HG03280 (cell line): ENCODE results near the gene NFIA.

Source experiments
- ATAC-seq: cut with Tn5 transposase; IDR thresholded peaks from one replicate; pipeline ENCODE4 v1.9.1; 2021; ENCODE audit warnings: mild to moderate bottlenecking, moderate library complexity; ENCODE audit not compliant: unreplicated experiment

The NFIA gene

DNA sequence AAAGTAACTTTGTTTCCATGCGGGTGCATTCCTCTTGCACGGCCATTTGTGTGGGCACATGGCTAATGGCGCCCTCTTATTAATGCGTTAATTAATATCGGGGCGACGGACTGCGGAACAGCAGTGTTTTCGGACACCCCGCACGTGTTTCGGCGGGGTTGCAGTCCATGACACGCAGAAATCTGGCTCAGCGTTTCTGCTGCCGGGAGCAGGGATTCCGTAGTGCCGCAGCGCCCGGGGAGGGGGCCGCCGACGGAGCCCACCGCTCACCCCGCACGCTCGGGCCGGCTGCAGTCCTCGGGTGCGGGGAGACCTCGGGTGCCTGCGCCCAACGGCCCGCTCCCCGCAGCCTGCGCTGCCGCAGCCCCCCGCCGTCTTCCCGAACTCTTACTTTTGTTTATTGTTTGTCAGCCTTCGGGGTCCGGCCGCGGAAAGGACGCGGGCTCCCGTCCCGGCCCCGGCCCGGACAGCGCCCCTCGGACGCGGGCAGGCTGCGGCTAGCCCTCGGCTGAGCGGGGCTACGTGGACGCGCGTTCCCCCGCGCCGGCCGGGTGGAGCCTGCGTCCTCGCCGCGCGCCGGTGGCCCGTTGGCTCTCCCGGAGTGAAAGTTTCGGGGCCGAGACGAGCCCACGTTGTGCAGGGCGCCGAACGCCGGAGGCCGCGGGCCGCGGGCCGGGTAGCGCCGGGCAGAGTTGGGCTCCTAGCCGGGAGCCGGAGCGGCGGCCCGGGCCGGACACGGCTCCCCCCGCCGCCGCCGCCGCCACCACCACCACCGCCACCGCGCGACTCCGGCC is 849 bp downstream of the NFIA start:
- no peak for ATAC-seq

DNA sequence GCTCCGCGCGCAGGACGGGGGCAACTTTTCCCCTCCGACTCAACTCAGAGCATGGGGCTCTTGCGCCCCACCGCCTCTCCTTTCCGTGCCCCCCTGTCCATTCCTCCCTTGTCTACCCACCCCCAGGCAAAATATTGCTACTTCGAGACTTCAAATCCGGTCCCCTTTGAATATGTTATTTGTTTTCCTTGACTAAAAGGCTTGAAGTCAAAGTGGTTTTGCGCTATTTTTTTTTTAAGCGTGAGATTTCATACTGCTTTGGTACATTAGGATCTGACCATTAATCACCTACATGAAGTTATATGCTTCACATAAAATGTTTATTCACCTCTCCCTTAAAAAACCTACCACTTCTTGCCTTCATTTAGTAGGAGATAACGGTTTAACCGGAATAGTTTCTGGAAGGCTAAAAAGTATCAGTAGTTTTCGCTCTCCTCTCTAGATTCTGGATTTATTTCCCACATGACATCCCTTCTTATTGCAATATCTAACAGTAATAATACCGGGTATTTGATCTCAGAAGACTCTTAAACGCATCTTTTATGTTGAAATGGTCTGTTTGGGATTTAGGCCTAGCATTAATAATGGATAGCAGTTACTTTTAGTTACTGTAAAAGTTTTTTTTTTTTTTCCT is 1.6 kb downstream of the NFIA start:
- no peak for ATAC-seq

DNA sequence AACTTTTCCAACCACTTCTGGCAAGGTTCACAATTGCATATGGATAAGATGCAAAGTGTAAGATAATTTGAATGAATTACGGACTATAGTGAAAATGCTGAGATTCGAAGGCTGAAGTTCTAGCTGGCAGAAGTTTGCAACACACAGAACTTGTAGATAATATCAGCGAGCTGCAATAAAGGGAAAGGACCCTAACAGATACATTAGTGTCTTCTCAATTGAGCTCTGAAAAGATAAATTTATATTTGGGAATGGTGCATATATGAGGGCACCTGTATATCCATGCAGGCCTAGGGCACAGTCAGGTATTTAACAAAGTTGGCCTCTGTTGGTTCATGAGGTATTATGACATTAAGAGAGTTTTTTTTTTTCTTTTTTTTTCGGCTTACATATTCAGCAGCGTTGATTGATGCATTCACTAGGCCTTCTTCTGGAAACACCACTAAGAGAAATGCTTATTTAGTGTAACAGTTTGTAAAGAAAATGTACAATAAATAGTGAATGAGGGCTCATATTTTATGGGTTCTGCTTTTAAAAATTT is 2.2 kb downstream of the NFIA start:
- no peak for ATAC-seq

DNA sequence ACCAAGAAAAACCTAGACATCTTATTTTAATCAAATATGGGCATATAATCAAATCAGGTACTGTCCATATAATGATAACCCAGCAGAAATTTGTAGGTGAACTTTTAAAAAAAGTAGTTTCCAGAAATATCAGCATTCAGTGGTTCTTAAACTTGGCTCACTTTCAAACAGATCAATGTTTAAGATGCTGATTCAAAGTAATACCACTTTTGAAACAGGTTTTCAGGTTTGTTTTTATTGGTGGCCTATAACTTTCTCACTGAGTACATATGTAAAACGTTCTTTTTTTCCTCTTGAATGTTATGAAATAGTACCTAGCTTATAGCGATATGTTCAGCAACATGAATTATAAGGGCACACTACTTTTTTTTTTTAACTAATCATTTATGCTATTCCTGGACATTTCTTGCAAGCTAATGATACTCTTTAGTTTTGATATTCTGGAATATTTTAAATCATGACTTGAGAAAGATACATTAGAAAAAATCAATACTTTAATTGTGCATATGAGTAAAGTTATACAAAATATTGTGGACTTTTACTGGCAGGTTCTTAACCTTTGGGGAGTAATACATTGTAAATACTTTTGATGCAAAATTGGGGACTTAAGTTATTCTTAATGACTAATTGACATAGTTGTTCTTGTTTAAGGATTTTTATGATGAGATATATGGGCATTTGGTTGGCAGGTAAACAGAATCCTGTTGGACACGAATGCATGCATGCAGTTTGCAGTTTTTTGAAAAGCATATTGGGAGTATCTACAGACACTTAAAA is 3.0 kb downstream of the NFIA start:
- ATAC-seq, result no peak

DNA sequence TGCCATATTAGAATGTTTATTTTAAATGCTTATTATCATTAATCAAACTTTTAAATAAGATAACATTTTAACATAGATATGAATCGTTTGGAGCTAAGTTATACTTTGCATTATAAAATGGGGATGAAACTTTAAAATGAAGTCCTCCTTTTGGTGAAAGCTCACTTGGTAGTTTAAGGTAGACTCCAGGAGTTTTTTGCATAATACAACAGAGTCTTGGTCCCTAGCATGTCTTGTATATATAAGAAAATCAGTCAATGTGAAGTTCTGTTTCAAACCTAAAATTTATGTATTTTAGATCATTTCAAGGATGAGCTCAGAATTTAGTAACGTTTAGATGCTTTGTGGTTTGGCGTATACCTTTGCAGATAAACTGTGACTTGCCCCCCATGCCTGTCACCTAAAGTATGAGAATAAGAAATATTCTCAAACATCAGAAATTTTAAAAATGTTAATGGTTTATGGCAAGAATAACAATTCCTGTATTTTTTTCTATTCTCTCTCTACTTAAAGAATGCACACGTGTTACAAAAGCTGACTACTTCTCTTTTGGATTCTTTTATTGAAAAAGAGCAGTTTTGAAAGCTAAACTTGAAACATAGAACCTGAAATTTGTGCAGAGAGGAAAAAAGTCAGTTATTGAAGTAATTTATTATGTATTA is 3.8 kb downstream of the NFIA start:
- ATAC-seq, result no peak

DNA sequence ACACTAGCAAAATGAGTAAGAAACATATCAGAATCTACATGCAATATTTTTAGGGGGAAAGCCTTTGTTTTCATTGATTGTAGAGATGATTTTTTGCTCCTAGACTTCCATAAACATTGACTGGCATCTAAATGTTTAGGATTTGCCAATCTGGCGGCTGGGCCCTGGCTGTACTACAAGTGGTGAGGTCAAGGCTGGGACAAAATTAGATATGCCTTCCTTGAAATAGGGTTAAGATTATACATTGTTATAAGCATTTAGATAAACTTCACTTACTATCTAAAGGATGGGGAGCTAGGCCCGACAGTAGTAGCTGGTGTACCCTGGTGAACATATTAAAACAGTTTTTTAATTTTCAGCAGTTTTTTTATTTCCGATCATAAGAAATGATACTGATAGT is 5.2 kb downstream of the NFIA start:
- ATAC-seq, result no peak

DNA sequence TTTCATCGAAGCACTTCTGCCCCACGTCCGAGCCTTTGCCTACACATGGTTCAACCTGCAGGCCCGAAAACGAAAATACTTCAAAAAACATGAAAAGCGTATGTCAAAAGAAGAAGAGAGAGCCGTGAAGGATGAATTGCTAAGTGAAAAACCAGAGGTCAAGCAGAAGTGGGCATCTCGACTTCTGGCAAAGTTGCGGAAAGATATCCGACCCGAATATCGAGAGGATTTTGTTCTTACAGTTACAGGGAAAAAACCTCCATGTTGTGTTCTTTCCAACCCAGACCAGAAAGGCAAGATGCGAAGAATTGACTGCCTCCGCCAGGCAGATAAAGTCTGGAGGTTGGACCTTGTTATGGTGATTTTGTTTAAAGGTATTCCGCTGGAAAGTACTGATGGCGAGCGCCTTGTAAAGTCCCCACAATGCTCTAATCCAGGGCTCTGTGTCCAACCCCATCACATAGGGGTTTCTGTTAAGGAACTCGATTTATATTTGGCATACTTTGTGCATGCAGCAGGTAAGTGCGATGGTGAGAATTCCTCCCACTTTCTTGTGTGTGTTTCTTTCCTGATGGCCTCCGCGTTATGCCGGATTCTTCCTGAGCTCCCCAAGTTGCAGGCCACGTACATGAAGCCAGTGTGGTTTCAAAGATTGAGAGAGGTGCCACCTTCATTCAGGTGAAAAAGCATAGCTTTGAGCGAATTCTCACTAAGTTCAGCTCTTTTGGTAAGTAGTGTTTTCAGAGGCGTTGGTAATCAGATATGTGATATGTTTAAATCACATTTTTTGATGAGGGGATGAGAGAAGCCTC is 6.0 kb downstream of the NFIA start:
- no peak for ATAC-seq

DNA sequence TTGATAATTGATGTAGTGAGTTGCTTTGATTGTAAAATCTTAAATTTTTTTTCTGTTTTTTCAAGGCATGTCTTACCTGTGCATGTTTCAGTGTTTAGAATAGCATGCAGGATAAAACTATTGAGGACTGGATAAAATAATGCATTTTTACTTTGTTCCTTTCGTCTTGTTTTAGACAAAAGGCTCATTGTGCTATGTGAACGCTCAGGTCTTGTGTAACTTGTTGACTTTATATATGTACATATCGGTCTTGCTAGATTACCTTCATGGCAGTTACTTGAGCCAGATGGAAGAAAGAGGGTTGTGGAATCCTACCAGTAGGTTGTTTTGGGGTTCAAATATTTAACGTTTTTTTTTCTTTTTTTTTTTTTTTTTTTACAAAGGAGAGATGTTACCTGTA is 7.0 kb downstream of the NFIA start:
- ATAC-seq, result no peak

DNA sequence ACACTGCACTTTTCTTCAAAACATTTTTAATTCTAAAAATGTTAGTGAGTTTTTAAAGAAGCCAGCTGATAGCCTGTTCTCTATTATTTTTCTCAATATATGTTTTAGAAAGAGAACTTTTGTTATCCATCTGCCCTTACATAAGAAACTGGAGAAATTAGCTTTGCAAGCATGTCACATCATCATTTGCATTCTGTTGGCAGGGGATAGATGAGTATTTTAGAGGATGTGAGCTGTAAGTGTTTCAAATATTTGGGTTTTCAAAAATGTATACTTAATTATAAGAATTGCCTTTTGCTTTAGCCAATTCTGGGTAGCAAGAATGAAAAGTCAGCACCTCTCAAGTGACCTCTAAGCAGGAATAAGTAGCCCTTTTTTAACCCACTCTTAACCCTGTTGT is 7.4 kb downstream of the NFIA start:
- ATAC-seq, result no peak

DNA sequence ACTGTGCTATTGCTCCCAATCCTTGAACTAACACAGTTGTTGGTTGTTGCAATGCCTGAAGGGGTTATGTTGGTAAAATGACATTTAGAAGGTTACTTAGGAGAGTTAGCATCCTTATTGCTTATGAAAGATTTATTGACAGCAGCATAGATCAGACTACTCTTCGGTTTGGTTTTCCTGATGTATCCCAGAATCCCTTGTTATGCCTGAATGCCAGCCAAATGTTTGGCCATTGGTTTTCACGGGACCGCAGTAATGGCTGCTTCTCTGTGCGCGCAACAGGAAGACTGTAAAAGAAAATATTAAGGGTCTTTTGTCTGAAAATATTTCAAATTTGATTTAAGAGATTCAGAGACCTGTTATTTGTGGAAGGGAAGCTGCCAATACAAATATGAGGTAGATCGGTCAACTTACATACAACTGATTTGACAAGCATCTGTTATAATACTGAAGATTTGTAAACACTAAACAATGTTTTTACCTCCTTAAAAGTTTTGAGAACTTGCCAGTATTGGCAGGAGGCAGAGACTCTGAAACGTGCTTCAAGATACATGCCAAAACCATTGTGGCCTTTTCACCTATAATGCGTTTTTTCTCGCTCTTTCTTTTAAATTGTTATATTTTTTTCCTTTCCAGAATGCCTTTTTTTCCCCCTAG is 8.3 kb downstream of the NFIA start:
- no peak for ATAC-seq

DNA sequence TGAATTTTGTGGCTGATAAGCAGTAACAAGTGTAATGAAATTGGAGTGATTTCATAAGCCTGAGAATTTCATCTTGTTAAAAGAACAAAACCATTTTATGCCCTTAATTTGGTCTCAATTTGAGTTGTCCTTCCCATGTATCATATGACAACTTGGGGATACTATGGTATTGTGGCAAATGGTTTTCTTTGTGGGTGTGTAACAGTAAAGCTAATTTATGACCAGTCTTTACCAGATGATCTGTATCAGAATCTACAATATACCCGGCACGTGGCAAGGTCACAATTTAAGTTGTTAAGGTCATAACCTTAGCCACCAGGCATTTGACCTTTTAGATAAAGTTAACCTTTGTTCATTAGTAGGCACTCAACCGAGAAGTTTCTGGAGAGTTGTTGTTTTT is 9.1 kb downstream of the NFIA start:
- no peak for ATAC-seq

DNA sequence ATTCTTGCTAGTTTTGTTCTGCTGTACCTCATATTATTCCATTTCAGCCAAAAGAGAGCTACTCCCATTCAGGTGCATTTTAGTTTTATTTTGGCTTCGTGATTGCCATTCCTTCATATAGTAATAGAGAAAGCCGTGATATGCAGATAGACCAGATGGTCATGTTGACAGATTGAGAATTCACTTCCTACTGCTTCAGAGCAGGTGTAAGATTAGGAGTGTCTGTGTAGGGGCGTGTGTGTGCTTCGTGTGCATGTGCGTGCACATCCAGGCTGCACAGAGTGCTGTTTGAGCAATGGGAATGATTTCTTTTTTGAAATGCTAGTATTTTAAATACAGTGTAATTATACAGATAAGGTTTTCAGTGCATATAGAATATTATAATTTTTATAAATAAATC is 10.3 kb downstream of the NFIA start:
- ATAC-seq, result no peak

DNA sequence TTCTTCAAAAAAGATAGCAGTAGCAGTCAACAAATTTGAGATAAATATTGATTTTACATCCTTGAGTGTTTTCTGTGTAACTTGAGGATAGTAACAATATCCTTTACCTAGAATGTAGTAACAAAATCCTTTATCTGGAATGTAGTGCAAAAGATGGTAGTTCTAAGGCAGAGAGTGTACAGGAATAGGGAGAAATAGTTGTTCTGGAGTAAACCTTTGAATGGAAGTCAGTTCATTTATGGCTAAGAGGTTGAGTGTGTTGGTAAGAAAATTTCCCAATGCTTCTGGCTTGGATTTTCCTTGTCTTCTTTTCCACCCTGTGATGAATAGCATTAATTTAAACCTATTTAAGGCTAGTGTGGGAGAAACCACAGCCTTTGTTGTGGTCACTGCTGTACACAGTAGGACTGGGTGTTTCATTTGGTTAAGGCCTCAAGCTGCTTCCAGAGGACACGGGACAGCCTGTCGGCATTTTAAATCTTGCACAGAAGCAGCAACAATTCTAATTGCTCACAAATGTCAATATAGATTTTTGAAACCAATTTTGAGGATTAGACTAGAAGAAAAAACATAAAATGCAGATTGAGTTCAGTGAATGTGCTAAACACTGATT is 11.3 kb downstream of the NFIA start:
- no peak for ATAC-seq

DNA sequence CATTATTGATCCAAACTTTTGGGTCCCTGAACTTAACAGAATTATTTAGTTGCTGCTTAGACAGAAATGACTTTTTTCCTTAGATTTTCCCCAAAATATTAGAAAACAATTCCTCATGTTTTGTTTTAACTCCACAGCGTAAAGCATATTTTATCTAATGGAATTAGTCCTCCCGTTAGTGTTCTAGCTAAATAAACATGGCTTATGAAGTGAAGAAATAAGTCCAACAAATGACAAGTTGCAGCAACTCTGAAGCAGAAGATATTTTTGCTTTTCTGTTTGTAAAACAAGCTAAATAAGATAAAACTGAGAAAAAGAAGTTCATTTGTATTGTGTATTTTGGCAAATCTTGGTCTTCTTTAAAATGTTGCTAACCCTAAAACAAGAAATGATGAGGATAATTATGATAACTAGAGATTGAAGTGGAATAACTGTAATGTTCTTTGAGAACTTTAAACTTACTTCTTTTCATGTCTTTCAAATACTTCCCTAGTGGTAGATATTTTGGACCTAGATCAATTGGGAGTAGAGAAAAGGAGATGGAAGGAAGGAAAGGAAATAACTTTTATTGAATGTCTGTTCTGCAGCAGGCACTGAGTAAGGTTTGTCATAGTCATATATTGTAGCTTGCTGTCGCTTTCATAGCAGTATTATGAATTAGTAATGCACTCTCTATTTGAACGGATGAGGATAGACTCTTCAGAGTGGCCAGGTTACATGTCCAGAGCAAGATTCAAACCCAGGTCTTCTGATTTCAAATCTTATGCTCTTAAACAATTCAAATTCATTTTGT is 12.5 kb downstream of the NFIA start:
- ATAC-seq, result no peak

DNA sequence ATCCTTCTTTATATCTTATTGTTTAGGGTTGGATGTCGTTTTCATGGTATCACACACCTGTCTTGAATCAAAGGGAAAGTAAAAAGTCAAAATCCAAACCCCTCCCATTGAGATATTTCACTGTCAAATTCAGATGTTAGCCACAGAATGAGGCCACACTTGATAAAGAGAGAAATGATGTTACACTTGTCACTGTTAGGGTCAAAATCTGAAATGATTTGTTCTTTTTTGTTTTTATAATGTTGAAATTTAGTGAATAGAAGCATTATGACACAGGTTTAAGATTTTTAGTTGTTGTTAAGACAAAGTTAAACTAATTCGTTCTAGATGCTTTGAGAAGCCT is 13.1 kb downstream of the NFIA start:
- ATAC-seq, result no peak

DNA sequence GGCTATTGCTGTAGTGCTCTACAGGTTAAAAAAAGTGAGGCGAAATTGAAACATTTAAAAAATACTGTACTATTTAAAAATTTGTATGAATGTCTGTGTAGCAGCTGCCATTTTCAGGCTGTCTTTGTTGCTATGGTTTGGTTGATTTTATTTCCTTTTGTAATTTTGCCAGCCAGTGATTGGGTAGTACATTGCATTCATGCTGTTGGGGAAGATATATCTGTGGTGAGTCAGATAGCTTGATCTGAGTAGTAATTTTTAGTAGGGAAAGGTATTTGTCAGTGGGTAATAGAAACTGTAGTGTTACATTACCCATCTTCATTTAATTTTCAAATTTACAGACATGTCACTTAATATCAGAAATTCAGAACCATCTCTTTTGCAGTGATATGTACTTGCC is 15.0 kb downstream of the NFIA start:
- no peak for ATAC-seq

DNA sequence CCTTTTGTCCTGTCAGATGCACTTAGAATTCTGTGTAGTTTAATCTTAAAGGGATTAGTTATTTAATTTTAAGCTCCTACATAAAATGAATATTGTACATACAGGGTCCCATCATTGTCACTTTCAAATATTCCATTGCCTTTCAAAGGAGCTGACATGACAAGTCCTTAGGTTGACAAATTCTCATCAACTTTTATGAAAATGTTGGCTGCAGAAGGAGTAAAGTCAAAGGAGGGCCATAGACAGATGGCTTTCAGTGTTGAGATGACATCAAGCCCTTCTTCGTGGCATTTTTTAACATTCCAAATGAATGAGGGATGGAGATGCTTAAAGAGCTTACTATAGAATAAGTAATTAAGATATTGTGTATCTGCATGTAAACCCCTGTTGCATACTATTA is 15.4 kb downstream of the NFIA start:
- ATAC-seq, result no peak

DNA sequence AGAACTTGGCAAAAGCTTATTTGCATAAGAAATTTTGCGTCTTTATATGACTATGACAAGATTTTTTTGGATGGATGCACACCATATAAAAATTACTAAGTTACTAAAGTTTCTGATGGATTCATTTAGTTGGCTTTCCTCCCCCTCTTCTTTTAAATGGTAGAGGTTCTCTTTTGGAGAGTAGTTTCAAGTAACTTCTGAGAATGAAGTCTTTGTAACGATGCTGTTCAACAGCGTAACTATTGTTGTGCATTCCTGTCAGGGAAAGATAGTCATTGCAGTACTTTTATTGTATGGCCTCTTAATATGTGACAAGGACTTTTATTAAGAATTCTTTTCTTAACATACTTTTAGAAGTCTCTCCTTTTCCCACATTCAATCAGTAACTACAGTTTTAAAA is 16.0 kb downstream of the NFIA start:
- ATAC-seq, result no peak
